HG03064 (cell line): ENCODE results near the gene ZNF652.
"Not testable (repeated sequence)": the region's sequence is repeated elsewhere in the genome, so short reads cannot be mapped to it uniquely, and the experiment has no call there.

ENCODE experiments used
- ATAC-seq: cut with Tn5 transposase; IDR thresholded peaks from one replicate; pipeline ENCODE4 v1.9.1; 2021; ENCODE audit warnings: low read depth; ENCODE audit not compliant: unreplicated experiment

Gene ZNF652

DNA sequence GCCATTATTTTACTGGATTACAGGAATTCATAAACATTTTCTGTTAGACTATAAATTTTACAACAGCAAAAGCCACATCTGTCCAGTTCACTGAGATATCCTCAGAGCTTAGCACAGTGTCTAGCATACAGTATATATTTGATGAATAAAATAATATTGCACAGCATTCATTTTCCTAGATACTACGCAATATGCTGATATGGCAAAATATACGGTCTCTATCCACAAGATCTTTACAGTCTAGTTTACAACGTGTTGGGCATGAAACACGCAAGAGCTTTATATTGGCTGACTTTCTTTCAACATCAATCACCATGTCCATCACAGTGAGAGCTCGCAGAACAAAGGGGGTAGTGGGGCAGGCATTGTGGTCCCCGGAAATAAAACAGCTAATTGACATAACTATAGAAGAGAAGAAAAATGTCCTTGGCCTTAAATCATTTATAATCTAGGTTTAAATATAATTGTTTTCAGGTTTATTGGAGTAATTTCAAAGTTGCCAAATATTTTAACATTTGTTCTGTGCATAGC, 43.5 kb downstream of the ZNF652 start:
- no peak for ATAC-seq

DNA sequence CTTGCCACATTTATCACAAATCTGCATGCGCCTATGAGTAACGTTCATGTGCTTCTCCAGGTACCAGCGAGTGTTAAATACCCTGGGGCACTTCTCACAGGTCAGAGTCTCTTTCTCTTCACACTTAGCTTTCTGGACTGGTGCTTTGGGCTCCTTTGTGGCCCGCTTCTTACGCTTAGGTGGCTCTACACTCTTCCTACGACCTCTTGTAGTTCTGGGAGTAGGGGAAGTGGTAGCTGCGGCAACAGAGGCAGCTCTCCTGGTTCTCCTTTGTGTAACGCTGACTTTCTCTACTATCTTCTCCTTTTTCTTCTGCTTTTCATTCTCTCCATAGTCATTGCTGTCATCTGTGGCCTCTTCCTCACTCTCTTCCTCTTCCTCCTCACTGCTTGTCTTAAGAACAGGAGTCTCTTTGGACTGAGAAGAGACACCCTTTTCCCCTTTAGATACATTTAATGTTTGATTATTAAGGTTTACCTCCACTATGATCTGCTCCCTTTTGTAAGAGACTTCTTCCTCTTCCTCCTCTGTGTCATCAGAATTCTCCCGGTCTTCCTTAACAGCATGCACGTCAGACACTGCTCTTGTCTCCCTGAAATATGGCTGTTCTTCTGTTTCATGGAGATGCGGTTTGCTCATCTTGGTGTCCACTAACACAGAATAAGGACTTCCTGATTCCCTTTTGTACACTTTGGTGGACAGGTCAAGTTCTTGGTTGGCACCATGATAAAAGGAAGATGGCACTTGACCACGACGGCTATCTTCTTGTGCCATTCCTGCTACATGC, 45.0 kb downstream of the ZNF652 start:
- no peak for ATAC-seq

DNA sequence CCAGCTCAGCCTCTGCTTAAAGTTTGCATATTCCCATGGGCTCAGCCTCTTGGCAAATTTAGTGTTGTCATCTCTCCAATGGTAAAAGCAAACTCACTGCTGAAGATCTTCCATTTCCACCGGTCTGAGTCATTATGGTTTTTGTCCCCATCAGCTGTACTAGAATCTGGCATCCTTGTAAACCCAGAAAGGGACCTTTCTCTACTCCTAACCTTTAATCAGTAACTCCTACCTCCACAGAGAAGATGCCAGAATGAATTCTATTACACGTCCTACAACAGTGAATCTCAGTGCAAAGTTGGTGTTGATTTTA, 45.8 kb downstream of the ZNF652 start:
- no peak for ATAC-seq

DNA sequence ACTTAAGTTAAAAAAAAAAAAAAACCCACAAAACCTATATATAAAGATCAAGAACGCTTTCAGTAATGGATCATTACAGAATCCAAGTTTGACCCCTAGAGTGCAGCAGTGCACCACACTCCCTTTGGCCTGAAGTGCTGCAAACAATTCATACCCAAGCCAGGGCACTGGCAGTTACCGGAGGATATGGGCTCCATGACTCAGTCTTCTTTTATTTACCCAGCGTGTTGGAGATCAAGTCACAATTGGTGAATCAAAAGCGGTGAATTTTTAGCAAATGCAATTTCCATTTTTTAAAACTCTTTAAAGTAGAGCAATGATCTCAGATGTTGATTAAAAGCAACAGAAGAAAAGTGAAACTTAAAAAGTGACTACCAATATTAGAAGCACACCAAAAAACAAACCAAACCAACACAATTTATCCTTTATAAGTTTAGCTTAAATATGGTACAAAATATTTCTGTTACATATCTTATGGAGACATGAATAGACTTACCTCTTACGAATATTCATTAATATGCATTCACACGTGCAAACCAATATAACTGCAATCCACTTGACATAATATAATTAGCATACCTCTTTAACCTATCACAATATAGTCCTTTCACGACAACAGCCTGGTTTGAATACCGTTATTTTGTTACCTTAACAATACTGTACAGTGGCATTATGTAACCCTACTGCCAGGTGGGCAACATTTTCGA, 46.3 kb downstream of the ZNF652 start:
- no peak for ATAC-seq

DNA sequence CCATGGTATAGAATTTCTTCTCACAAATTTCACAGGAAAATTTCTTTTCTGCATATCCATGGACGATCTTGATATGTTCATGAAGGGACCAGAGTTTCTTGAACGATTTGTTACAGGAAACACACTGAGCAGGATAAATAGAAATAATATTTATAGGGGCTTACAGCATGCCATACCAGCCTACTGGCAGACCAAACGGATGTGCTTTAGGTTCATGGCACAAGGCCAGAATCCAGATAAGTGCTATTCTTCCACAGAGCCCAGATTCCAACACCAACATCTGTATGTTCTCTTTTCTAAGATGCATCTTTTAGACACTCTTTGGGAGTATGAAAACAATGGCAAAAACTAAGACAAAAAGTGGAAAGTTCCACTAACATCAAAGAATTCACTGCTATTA, 49.3 kb downstream of the ZNF652 start:
- no peak for ATAC-seq

DNA sequence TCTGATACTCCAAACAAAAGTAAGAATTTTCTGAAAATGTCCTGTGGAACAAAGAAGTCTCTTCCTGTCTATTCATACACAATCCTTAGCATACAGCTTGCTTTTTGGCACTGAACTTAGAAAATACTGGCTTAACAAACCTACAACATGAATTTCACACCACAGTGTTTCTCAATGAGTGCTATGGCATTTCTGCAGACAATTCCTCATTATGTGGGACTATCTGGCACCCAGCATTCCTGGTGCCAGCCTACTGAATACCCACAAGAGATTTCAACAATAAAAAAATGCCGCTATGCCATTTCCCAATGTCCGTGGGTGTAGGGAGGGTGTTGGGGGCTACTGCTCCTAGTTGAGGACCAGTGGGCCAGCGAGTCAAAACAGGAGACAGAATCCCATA, 62.1 kb downstream of the ZNF652 start:
- no peak for ATAC-seq

DNA sequence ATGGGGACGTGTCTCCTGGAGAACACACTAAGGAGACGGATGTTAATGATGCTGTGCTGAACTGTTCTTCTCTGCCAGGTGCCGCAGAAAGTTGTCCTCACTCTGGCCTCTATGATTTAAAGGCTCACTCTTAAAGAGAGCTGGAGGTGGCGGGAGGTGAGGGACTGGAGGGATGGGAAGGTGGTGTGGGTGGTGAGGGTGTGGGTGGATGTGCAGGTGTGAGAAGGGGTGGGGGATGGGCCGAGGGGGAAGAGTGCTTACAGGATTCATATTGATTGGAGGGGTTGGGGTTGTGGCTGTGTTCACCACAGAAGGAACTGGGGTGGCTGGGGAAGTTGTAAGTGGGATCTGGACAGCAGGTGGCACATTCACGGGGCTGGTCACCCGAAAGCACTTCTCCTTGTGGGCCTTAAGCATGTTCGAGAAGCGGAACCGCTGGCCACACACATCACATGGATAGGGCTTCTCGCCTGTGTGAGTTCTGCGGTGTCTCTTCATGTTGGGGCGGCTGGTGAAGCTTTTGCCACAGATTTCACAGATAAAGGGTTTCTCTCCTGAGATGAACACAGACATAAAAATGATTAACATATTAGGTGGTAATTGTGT, 63.6 kb downstream of the ZNF652 start:
- ATAC-seq = no peak

DNA sequence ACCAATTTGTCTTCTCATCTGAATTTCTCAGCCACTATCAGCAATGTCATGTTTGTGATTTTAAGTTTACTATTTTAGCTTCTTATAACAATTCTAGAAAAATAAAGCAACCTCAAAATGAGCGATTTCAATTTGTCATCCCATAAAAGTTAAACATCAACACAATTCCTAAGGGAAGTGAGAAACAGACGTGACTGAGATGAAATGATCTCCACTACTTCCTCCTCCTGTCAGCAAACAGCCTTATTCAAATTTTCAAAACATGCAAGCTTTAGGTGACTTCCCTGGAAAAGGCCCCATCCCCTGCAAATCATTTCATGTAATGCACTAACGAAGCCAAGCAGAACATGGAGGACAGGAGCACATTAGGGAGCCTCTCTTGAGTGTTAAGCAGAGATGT, 64.9 kb downstream of the ZNF652 start:
- no peak for ATAC-seq

DNA sequence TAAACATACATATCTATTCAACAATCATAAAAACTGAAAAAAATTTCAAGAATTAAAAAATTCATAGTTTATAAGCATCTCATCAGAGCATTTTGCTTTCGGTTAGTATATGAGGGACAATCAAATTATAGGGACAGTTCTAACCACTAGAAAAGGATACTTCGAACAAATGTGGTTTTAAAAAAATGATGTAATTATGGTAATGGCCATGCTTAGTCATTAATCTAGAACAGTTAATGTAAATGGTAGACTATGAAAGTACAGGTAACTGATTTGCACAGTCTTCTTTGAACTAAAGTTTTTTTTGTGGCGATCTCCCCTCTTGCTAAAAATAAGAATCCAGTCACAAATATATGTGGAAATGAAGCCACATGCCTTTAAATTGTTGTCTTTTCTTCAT, 67.9 kb downstream of the ZNF652 start:
- ATAC-seq = no peak

DNA sequence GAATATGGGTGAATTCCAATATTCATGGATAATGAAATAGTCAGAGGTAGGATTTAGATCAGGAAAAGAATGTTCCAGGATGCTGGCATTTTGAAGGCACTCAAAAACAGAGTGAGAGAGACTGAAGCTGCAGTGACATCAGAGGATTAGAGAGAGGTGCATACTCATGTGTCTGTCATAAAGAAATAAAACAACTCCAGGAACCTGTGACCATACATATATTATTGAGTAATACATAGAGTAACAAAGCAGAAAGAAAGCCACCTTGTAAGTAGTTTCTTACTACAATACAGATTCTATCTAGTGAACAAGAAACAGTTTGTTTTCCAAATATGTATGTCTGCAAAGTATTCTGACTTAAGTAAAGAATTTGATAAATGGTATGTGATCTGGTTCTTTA, 69.1 kb downstream of the ZNF652 start:
- ATAC-seq = no peak

DNA sequence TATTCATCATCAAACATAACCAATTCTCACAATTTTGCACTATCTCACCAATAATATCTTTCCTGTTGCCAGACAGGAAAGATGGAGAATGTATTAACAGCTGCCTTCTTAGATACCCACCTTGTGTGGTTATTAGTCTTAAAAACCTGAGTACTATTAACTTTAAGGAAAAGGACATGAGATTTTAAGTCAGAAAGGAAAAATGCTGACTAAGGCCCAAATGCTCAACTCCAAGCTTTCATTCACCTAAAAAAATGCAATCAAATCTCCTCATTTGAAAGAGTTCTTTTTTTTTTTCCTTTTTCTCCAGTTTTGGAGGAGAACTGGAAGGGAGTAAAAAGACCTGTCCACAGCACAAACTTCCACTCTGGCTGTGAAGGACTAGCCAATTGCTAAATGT, 70.1 kb downstream of the ZNF652 start:
- ATAC-seq = no peak

DNA sequence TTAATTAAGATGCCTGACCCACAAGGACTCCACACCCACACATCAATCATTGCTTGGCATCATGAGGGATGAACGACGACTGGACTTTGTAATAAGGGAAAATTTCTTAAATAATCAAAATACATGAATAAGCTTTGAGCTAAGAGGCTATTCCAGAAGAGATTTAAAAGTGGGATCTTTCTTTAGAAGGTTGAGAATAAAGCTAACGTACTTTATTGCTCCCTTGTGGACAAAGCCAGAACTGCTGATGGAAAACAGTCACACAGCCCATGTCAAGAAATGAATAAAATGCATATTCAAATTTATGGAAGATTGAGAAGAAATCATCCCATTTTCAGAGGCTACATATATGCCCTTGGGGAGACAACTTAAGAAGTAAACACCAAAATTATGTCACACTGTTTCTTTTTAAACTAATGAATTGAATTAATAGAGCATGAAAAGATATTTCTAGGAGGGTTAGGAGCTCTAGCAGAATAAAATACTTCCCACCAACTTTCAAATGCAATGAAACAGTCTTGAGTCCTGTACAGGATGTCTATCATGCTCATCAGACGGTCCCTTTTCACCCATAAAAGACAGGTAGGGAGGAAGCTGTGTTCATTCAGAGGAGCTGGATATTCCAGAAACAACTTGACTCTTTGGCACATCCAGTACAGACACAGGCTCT, 71.2 kb downstream of the ZNF652 start:
- ATAC-seq = no peak

DNA sequence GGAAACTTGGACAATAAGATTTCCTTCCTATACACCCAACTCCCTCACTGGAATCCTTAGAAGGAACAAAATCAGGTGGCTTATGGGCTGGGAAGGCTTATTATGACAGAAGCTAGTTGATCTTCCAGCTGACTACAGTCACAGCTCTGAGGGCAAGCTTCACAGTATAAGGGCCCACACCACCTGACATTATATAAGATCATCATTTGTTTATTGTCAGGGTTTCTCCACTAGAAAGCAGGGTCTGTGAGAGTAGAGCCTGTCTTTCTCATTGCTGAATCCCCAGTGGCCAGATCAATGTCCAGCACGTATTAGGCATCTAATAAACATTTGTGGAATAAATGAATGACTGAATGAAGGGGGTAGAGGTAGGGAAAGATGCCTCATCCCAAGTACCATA, 73.7 kb downstream of the ZNF652 start:
- ATAC-seq = no peak

DNA sequence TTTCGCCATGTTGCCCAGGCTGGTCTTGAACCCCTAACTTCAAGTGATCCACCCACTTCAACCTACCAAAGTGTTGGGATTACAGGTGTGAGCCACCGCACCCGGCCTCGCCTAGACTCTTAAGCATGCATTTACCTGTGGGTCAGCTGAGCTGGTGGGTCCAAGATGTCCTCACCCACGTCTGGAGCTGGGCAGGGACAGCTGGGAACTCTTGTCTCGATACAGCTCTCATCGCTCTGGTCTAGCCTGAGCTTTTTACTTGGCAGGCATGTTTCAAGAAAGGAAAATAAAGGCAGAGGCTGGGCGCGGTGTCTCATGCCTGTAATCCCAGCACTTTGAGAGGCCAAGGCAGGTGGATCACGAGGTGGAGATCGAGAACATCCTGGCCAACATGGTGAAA, 74.6 kb downstream of the ZNF652 start:
- no peak for ATAC-seq

DNA sequence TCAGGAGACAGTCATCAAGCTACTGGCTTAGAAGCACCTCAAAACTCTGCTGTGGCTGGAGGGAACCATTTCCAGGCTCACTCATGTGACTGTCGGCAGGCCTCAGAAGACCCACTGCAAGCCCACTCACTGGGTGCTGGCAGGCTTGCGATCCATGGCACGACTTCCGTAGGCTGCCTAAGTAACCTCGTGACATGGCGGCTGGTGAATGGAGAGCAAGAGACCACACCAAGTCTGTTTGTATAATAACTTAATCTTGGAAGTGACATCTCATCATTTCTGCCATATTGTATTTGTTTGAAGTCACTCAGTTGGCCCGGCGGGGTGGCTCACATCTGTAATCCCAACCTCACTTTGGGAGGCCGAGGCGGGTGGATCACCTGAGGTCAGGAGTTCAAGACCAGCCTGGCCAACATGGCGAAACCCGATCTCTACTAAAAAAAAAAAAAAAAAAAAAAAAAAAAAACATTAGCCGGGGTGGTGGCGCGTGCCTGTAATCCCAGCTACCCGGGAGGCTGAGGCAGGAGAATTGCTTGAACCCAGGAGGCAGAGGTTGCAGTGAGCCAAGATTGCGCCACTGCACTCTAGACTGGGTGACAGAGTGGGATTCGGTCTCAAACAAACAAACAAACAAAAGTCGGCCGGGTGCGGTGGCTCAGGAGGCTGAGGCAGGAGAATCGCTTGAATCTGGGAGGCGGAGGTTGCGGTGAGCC, 75.6 kb downstream of the ZNF652 start:
- not testable (repeated sequence) for ATAC-seq

DNA sequence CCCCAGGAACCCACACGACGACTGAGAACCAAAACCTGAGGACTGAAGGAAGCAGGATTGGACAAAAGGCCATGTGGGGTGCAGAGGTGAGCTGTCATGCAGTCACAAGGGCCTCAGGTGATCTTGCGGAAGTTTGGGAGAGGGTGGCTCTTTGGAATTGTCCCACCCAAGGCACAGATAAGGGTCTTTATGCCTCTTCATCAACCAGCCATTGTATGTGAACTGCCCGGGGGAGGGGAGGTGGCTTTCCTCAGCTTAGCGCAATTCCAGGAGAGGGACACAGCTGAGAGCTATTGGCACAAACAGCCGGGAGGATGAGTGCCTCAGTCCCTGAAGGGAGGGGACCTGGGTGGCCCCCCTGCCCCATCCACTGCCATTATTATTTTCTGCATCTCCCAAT, 76.3 kb downstream of the ZNF652 start:
- ATAC-seq = no peak

DNA sequence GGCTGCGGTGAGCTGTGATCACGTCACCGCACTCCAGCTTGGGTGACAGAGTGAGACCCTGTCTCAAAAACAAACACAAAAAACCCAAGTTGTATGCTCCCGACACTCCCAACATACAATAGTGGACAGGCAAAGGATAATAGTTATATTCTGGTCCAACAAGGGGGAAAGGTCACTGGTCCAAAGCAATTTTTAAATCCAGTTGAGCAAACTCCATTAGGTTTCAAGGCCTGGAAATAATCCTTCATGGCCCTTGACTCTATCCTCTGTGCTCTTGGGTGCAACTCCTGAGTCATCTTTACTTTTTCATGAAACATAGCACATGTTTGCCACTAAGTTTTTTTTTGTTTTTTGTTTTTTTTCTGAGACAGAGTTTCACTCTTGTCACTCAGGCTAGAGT, 81.1 kb downstream of the ZNF652 start:
- no peak for ATAC-seq

DNA sequence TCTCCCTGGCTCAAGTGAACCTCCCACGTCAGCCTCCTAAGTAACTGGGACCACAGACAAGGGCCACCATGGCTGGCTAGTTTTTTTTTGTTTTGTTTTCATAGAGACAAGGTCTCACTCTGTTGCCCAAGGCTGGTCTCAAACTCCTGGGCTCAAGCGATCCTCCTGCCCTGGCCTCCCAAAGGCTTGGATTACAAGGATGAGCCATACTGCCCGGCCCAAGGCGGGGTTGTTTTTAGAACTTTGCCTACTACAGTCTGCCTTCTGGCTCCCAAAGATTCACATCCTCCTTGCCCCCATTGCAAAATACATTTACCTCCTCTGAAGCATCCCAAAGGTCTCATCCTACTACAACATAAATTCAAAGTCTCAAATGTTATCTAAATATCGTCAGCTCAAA, 82.0 kb downstream of the ZNF652 start:
- no peak for ATAC-seq

DNA sequence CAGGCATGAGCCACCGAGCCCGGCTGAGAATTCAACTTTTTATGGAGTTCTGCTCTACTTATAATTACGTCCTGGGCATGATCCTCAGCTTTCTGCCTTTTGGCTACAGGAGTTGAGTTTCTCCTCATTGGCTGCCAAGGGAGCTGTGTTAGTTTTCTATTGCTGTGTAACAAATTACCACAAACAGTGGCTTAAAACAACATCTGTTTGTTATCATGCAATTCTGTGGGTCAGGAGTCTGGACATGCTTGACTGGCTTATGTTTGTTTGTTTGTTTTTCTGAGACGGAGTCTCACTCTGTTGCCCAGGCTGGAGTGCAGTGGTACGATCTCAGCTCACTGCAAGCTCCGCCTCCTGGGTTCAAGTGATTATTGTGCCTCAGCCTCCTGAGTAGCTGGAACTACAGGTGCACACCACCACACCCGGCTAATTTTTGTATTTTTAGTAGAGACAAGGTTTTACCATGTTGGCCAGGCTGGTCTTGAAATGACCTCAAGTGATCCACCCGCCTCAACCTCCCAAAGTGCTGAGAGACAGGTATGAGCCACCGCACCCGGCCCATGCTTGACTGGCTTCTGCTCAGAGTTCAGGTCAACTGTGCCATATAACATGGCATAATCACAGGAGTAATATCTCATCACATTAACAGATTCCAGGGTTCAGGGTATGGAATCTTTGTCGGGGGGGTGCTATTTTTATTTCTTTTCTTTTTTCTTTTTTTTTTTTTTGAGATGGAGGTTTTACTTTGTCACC, 82.6 kb downstream of the ZNF652 start:
- ATAC-seq = not testable (repeated sequence)

DNA sequence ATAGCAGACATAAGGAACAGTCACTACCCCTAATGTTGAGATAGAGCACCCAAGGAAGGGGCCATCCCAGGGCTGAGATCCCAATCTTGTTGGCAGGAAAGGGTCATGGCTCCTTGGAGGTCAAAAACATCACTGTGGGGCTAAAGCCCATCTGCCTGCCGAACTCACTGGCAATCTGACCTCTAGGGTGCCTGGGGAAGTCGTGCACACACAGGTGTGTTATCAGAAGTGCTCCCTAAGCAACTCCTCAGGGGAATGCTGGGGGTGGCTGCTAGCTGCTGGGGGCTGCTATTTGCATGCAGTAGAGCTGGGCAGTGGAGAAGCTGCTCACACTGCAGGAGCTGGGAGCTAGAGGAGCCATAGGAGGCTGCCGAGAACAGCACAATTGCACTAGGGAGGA, 84.0 kb downstream of the ZNF652 start:
- no peak for ATAC-seq
